Activated CD8-positive, alpha-beta T cell treated with anti-CD3 and anti-CD28 coated beads, Interleukin-2, amount 10 ng/mL, durations not matched to agents 7 days and 5 days (primary cell): ENCODE data around the gene ANO6. TPM values are rescaled to one million over a fixed set of nuclear protein-coding genes. Genes with fewer than 3 reads are reported as not detected.
"Not testable (repeated sequence)": the region's sequence is repeated elsewhere in the genome, so short reads cannot be mapped to it uniquely, and the experiment has no call there.

Experiments
- ATAC-seq: fragments of 150-1000 bp; cut with Tn5 transposase; one replicate; pipeline ENCODE4 v1.10.0; 2021; ENCODE audit warnings: moderate library complexity
- CTCF ChIA-PET: fragments of 350-600 bp; sonication (Branson Sonifier 250); formaldehyde crosslinking; loops from one replicate; lab custom pipeline; 2021; ENCODE audit warnings: antibody characterized with exemption; lab: Charles Lee
- POLR2A ChIA-PET: fragments of 350-600 bp; sonication (Branson Sonifier 250); formaldehyde crosslinking; loops from one replicate; lab custom pipeline; 2021; ENCODE audit warnings: antibody characterized with exemption; lab: Charles Lee
- DNase-seq: peaks from one replicate; pipeline ENCODE4 v3.0.0-alpha.2; 2020
- H3K27ac Mint-ChIP-seq: one replicate; pipeline ENCODE4 v1.8.0; 2021; ENCODE audit warnings: mild to moderate bottlenecking, mixed read lengths
- H3K27me3 Mint-ChIP-seq: one replicate; pipeline ENCODE4 v1.8.0; 2021; ENCODE audit warnings: low read depth, mixed read lengths
- H3K36me3 Mint-ChIP-seq: one replicate; pipeline ENCODE4 v1.8.0; 2021; ENCODE audit warnings: low read depth, mixed read lengths
- H3K4me1 Mint-ChIP-seq: one replicate; pipeline ENCODE4 v1.8.0; 2021; ENCODE audit warnings: low read depth, mixed read lengths
- H3K4me3 Mint-ChIP-seq: one replicate; pipeline ENCODE4 v1.8.0; 2021; ENCODE audit warnings: mild to moderate bottlenecking, mixed read lengths
- H3K9me3 Mint-ChIP-seq: one replicate; pipeline ENCODE4 v1.8.0; 2022; ENCODE audit warnings: mixed read lengths; ENCODE audit not compliant: insufficient read depth
- total RNA-seq, 2 experiments: library from RNA; stranded (reverse); gene quantifications; one replicate each; pipeline ENCODE4 v1.2.3, GENCODE V29; 2021

The ANO6 gene, protein sequence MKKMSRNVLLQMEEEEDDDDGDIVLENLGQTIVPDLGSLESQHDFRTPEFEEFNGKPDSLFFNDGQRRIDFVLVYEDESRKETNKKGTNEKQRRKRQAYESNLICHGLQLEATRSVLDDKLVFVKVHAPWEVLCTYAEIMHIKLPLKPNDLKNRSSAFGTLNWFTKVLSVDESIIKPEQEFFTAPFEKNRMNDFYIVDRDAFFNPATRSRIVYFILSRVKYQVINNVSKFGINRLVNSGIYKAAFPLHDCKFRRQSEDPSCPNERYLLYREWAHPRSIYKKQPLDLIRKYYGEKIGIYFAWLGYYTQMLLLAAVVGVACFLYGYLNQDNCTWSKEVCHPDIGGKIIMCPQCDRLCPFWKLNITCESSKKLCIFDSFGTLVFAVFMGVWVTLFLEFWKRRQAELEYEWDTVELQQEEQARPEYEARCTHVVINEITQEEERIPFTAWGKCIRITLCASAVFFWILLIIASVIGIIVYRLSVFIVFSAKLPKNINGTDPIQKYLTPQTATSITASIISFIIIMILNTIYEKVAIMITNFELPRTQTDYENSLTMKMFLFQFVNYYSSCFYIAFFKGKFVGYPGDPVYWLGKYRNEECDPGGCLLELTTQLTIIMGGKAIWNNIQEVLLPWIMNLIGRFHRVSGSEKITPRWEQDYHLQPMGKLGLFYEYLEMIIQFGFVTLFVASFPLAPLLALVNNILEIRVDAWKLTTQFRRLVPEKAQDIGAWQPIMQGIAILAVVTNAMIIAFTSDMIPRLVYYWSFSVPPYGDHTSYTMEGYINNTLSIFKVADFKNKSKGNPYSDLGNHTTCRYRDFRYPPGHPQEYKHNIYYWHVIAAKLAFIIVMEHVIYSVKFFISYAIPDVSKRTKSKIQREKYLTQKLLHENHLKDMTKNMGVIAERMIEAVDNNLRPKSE
- total RNA-seq, result 10 to 100 TPM; 23.3 to 24.5 TPM

DNA sequence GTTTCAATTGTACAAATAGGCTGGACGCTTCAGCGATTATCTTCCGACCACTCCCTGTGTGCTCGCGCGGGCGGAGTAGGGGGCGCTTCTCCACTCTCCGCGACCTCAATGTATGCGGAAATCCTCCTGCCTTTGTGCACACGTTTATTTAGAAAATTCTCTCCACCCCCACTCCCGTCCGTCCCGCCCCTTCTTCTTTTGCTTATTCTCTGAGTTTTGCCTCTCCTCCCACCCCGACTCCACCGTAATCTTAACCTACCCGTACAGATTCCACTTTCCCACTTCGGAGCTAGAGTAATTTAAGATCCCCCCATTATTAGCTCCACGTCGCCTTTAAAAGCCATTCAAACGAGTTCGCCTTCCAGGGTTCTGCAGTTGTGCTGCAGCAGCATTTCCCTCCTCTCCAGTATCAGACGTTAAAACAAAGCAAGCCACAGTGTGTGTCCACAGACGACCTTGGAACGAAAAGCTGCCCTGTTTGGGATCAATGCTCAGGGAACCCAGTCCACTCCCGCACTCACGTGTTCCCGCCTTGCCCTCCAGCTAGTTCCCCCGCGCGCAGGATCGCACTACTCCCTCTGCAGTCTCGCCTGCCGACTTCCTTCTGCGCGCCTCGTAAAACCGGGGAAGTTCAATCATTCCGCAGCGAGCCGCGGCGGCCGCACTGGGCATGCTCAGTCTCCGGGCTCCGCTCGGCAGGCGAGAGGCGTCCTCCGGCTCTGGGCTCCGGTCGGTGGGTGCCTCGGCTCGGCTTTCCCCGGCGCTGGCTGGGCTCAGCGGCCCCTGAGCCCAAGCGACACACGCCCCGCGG is at the start of gene ANO6:
TSS of gene ANO6 (plus strand) at position 677 of the 811 bp plus-strand sequence. CDS start 227 bp downstream, outside the sequence.
- CTCF ChIA-PET, result interaction anchor here (0.6 to 2.1 kb wide), 12 partner anchors 9 to 377 kb away, joined by 3 to 14 read pairs (median 4); no protein-coding TSS in a partner anchor
- DNase-seq (peak; percentile 84), ATAC-seq (peak; percentile 79)
- POLR2A ChIA-PET, result interaction anchor here (1.1 to 1.9 kb wide), 6 partner anchors 10 to 774 kb away, joined by 3 to 9 read pairs (median 3); partner anchors contain the start of gene SCAF11
- Mint-ChIP-seq H3K9me3 (no peaks in the 10 kb centered on the region), H3K36me3 (no peaks in the 10 kb centered on the region), H3K27me3 (no peaks in the 10 kb centered on the region), H3K4me3 (peak within 1 kb of the TSS; percentile 82), H3K27ac (peak within 1 kb of the TSS; percentile 83), H3K4me1 (peaks cover 45% of the 10 kb centered on the region)

DNA sequence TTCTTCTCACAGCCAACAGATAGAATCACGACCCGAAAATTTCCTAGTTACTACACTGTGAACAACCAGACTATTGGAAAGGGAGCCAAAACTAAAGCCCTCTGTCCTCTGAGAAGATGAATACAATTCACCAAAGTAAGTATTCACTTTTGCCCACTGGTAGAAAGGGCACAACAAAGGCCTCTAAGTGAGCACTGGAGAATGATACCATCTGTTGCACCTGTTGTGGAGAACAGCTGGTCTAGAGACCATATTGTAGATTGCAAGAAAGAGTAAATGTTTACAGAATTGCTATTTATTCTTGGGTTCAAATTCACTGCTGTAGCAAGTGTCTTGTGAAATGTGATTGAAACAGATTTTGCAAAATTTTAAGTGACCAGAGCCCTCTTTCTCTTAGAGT is 46.9 kb upstream of the ANO6 start:
- DNase-seq (no peak), ATAC-seq (no peak)
- POLR2A ChIA-PET, result no interaction called here
- Mint-ChIP-seq H3K36me3 (no peaks in the 10 kb centered on the region), H3K4me1 (no peaks in the 10 kb centered on the region), H3K27ac (no peak overlapping the region), H3K4me3 (no peak overlapping the region), H3K9me3 (no peaks in the 10 kb centered on the region), H3K27me3 (peaks cover 2% of the 10 kb centered on the region)
- CTCF ChIA-PET, result no interaction called here

DNA sequence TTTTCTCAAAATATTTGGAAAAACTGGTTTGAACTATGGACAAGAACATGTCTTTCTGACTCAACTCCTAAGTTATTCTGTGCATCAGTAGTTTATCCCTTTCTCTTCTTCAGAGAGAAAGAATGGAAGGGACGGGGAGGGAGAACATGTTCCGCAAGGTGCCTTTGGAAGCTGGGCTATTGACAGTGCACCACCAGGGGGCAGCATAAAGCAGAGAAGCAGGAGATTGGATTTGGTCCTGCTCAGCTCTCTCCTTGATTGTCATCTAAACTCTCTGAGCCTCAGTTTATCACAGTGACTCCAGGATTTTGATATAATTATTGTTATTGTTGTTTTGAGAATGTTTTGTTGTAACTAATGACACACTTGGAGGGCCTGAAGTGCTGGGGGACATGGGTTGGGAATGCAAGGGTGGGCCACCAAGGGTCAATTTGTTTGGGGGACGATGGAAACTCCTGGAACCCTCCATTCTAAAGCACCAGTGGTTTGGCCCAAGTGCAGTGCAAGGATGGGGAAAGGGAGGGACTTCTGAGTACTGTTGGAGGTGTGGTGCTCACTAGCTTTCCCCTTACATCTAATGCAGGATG is 45.3 kb upstream of the ANO6 start:
- CTCF ChIA-PET, result interaction anchor here (0.7 to 2.4 kb wide), 16 partner anchors 13 to 954 kb away, joined by 3 to 9 read pairs (median 3); partner anchors contain the start of gene ANO6
- Mint-ChIP-seq H3K27ac (no peak overlapping the region), H3K36me3 (peaks cover 7% of the 10 kb centered on the region), H3K27me3 (no peaks in the 10 kb centered on the region), H3K9me3 (no peaks in the 10 kb centered on the region), H3K4me3 (no peak overlapping the region), H3K4me1 (no peaks in the 10 kb centered on the region)
- POLR2A ChIA-PET, result interaction anchor here (1.4 kb wide), 1 partner anchor 13 kb away, joined by 3 read pairs; no protein-coding TSS in a partner anchor
- peak; percentile 87 for DNase-seq
- ATAC-seq, result peak; percentile 63

DNA sequence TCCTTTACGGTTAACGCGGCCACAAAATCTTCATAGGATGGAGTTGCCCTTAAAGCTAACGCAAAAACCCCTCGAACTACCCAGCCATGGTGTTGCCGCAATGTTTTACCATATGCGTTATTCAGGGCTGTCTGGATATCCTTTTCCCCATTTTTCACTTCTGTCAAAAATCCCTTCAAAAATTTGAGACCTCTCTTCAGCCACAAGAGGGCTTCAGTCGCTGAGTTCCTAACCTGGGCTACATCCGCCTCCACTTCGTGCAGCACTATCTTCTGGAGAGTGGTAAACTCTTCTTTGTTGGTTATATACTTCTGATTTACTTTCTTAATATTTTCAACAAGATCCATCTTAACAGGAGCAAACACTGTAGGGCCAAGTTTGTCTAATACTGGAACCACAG is 42.6 kb upstream of the ANO6 start:
- peak; percentile 42 for ATAC-seq
- H3K4me1 Mint-ChIP-seq, H3K4me3 Mint-ChIP-seq, H3K9me3 Mint-ChIP-seq, POLR2A ChIA-PET, H3K27me3 Mint-ChIP-seq, CTCF ChIA-PET, H3K27ac Mint-ChIP-seq, DNase-seq: not testable (repeated sequence)
- peaks cover 24% of the 10 kb centered on the region for H3K36me3 Mint-ChIP-seq

- Mint-ChIP-seq H3K36me3 (peaks cover 29% of the 10 kb centered on the region), H3K9me3 (peaks cover 15% of the 10 kb centered on the region), H3K4me3 (no peak overlapping the region), H3K27me3 (no peaks in the 10 kb centered on the region), H3K4me1 (no peaks in the 10 kb centered on the region), H3K27ac (no peak overlapping the region)
- ATAC-seq (no peak), DNase-seq (no peak)
- POLR2A ChIA-PET, result no interaction called here
- CTCF ChIA-PET, result no interaction called here
These were observed 41.3 kb upstream of the ANO6 start for GRCh38 chr12:45174595-45174994.

GRCh38 chr12:45178771-45179170 is 37.1 kb upstream of the ANO6 start:
- Mint-ChIP-seq H3K4me3 (no peak overlapping the region), H3K27ac (no peak overlapping the region), H3K9me3 (peaks cover 15% of the 10 kb centered on the region), H3K27me3 (no peaks in the 10 kb centered on the region), H3K4me1 (no peaks in the 10 kb centered on the region), H3K36me3 (peaks cover 32% of the 10 kb centered on the region)
- ChIA-PET POLR2A (no interaction called here), CTCF (interaction anchor here (1.7 kb wide), 1 partner anchor 365 kb away, joined by 3 read pairs; no protein-coding TSS in a partner anchor)
- DNase-seq (no peak), ATAC-seq (no peak)

DNA sequence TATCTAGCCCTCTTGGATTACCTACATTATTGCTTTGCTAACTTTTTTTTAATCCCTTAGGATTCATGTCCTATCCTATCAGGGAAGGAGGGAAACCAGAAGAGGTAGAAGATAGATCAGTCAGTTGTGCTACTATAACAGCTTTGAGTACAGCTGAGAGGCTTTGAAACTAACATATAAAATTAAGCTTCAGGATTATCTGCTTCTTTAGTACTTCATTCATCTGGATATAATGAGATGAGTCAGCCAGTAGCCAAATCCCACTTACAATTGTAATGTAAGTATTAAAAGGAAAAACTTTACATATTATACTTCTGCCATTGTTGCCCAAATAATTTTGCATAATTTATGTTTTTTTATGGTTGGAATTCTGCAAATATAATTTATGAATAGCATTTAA is 33.4 kb upstream of the ANO6 start:
- H3K36me3 Mint-ChIP-seq, result peaks cover 16% of the 10 kb centered on the region
- ChIA-PET CTCF (interaction anchor here (1.3 to 2.1 kb wide), 4 partner anchors 10 to 361 kb away, joined by 4 to 6 read pairs (median 6); no protein-coding TSS in a partner anchor), POLR2A (no interaction called here)
- no peaks in the 10 kb centered on the region for H3K27me3 Mint-ChIP-seq
- DNase-seq (no peak), ATAC-seq (no peak)
- no peaks in the 10 kb centered on the region for H3K4me1 Mint-ChIP-seq
- no peak overlapping the region for H3K4me3 Mint-ChIP-seq
- peaks cover 12% of the 10 kb centered on the region for H3K9me3 Mint-ChIP-seq
- H3K27ac Mint-ChIP-seq, result no peak overlapping the region

- POLR2A ChIA-PET, result interaction anchor here (1.6 kb wide), 1 partner anchor 13 kb away, joined by 3 read pairs; no protein-coding TSS in a partner anchor
- ATAC-seq (no peak), DNase-seq (no peak)
- CTCF ChIA-PET, result interaction anchor here (0.6 to 2.1 kb wide), 6 partner anchors 9 to 360 kb away, joined by 3 to 6 read pairs (median 5); partner anchors contain the start of gene ANO6
- H3K27me3 Mint-ChIP-seq, result no peaks in the 10 kb centered on the region
- peaks cover 9% of the 10 kb centered on the region for H3K36me3 Mint-ChIP-seq
- peaks cover 6% of the 10 kb centered on the region for H3K9me3 Mint-ChIP-seq
- no peak overlapping the region for H3K27ac Mint-ChIP-seq
- no peak overlapping the region for H3K4me3 Mint-ChIP-seq
- H3K4me1 Mint-ChIP-seq, result no peaks in the 10 kb centered on the region
These were observed 32.6 kb upstream of the ANO6 start for GRCh38 chr12:45183246-45183645.

DNA sequence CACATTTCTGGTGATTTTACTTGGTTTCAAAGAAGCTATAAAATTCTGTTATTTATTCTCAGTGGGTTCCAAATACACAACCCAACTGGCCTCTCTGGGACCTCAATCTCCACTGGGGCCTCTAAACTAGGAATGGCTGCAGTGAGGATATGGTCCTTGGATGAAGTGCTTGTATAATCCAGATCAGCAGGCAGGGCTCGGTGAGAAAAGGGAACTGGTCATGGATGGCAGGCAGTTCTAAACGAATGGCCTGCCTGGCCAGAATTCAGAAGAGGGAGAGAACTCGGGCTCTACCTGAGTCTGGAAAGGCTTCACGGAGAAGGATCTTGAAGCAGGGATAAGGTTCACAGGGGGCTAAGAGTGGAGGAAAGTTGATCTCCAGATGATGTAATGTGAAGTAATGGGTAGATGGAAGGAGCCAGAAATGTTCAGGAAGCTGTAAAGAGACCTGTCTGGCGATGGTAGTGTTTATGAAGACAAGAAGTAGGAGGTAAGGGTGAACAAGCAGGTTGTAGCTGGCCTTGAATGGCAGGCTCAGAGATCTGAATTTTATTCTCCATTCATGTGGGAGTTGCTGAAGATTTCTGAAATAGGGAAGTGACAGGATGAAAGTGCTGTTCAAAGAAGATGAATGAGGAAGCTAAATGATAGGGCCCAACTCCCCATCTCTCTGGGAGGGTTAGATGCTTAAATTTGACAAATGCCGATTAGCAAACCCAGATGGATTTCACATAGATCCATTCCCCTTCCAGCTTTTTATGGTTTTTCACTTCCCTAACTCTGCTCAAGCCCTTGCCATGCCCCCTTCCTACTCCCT is 31.5 kb upstream of the ANO6 start:
- Mint-ChIP-seq H3K4me1 (no peaks in the 10 kb centered on the region), H3K4me3 (no peak overlapping the region), H3K9me3 (no peaks in the 10 kb centered on the region), H3K27me3 (no peaks in the 10 kb centered on the region), H3K27ac (no peak overlapping the region), H3K36me3 (peaks cover 3% of the 10 kb centered on the region)
- POLR2A ChIA-PET, result interaction anchor here (1.6 kb wide), 1 partner anchor 14 kb away, joined by 3 read pairs; no protein-coding TSS in a partner anchor
- no peak for ATAC-seq
- DNase-seq, result no peak
- CTCF ChIA-PET, result interaction anchor here (0.6 to 2.1 kb wide), 8 partner anchors 8 to 361 kb away, joined by 3 to 6 read pairs (median 5); partner anchors contain the start of gene ANO6

- ChIA-PET CTCF (no interaction called here), POLR2A (no interaction called here)
- no peaks in the 10 kb centered on the region for H3K9me3 Mint-ChIP-seq
- no peaks in the 10 kb centered on the region for H3K27me3 Mint-ChIP-seq
- H3K27ac Mint-ChIP-seq, result no peak overlapping the region
- no peak overlapping the region for H3K4me3 Mint-ChIP-seq
- DNase-seq, result no peak
- H3K4me1 Mint-ChIP-seq, result peaks cover 5% of the 10 kb centered on the region
- ATAC-seq, result no peak
- H3K36me3 Mint-ChIP-seq, result no peaks in the 10 kb centered on the region
These were observed 29.1 kb upstream of the ANO6 start for GRCh38 chr12:45186762-45187161.
